ENCODE results near the gene IRX5. TPM values are rescaled to one million over a fixed set of nuclear protein-coding genes. Genes with fewer than 3 reads are reported as not detected.

Gene IRX5
- total RNA-seq = not detected
- long read RNA-seq = 0 reads

GRCh38 chr16:54930005-54930868 lies at the start of gene IRX5:
TSS of gene IRX5 (plus strand) at chr16:54930865. CDS start at chr16:54931199, 334 bp downstream.
- DNase-seq (peak; percentile 72 to 73), ATAC-seq (peak; percentile 65)
- intact Hi-C loops (cut with DNase I, micrococcal nuclease) = no loop called here

GRCh38 chr16:54882556-54882955 lies 48.1 kb upstream of the IRX5 start:
- DNase-seq = no peak
- ATAC-seq = no peak
- intact Hi-C loops (cut with DNase I, micrococcal nuclease) = no loop called here

GRCh38 chr16:54883358-54883757 lies 47.3 kb upstream of the IRX5 start:
- ATAC-seq (no peak), DNase-seq (no peak)
- intact Hi-C loops (cut with DNase I, micrococcal nuclease) = no loop called here

GRCh38 chr16:54886078-54886477 lies 44.6 kb upstream of the IRX5 start:
- DNase-seq (no peak), ATAC-seq (no peak)
- intact Hi-C loops (cut with DNase I, micrococcal nuclease) = no loop called here

GRCh38 chr16:54890381-54890780 lies 40.3 kb upstream of the IRX5 start:
- ATAC-seq (no peak), DNase-seq (no peak)
- intact Hi-C loops (cut with DNase I, micrococcal nuclease) = no loop called here

GRCh38 chr16:54891346-54891745 lies 39.3 kb upstream of the IRX5 start:
- DNase-seq (no peak), ATAC-seq (no peak)
- intact Hi-C loops (cut with DNase I, micrococcal nuclease) = no loop called here

- DNase-seq = no peak
- intact Hi-C loops (cut with DNase I, micrococcal nuclease) = no loop called here
- no peak for ATAC-seq
Measured at GRCh38 chr16:54892981-54893380, 37.7 kb upstream of the IRX5 start.

- intact Hi-C loops (cut with DNase I, micrococcal nuclease) = no loop called here
- no peak for ATAC-seq
- no peak for DNase-seq
Measured at GRCh38 chr16:54897930-54898329, 32.7 kb upstream of the IRX5 start.

GRCh38 chr16:54901606-54902005 lies 29.1 kb upstream of the IRX5 start:
- no peak for ATAC-seq
- DNase-seq = no peak
- intact Hi-C loops (cut with DNase I, micrococcal nuclease) = no loop called here

GRCh38 chr16:54903047-54903446 lies 27.6 kb upstream of the IRX5 start:
- DNase-seq = no peak
- no peak for ATAC-seq
- intact Hi-C loops (cut with DNase I, micrococcal nuclease) = no loop called here

- intact Hi-C loops (cut with DNase I, micrococcal nuclease) = no loop called here
- DNase-seq (no peak), ATAC-seq (no peak)
Measured at GRCh38 chr16:54911079-54911478, 19.6 kb upstream of the IRX5 start.

GRCh38 chr16:54912720-54913119 lies 17.9 kb upstream of the IRX5 start:
- intact Hi-C loops (cut with DNase I, micrococcal nuclease) = no loop called here
- no peak for ATAC-seq

GRCh38 chr16:54921206-54921824 lies 9.3 kb upstream of the IRX5 start:
- ATAC-seq (no peak), DNase-seq (no peak)
- intact Hi-C loops (cut with DNase I, micrococcal nuclease) = no loop called here

More at GRCh38 chr16:54912720-54913119, 17.9 kb upstream of the IRX5 start:
- DNase-seq = no peak

- no peak for DNase-seq
- ATAC-seq = no peak
- intact Hi-C loops (cut with DNase I, micrococcal nuclease) = no loop called here
Measured at GRCh38 chr16:54923055-54923473, 7.6 kb upstream of the IRX5 start.

GRCh38 chr16:54923988-54924387 lies 6.7 kb upstream of the IRX5 start:
- DNase-seq (no peak), ATAC-seq (no peak)
- intact Hi-C loops (cut with DNase I, micrococcal nuclease) = no loop called here

- DNase-seq = no peak
- intact Hi-C loops (cut with DNase I, micrococcal nuclease) = no loop called here
- no peak for ATAC-seq
Measured at GRCh38 chr16:54926166-54926838, 4.4 kb upstream of the IRX5 start.

GRCh38 chr16:54927125-54928015 lies 3.3 kb upstream of the IRX5 start:
- ATAC-seq = no peak
- intact Hi-C loops (cut with DNase I, micrococcal nuclease) = no loop called here
- no peak for DNase-seq

GRCh38 chr16:54928016-54928356 lies 2.7 kb upstream of the IRX5 start:
- ATAC-seq (no peak), DNase-seq (no peak)
- intact Hi-C loops (cut with DNase I, micrococcal nuclease) = no loop called here

Measured in left colon (tissue), 2 donors.